SK-N-SH (cell line): ENCODE results near the gene MICU2. TPM values are rescaled to one million over a fixed set of nuclear protein-coding genes. Genes with fewer than 3 reads are reported as not detected.

Experiments used
- CTCF ChIA-PET: fragments of 300-600, 350-600 bp; formaldehyde crosslinking; extraction: SDS; loops from one replicate; lab custom pipeline; 2021; lab: Yijun Ruan, JAX
- POLR2A ChIA-PET: fragments of 350-600 bp; sonication (Branson Sonifier 250); formaldehyde crosslinking; extraction: SDS; loops from one replicate; lab custom pipeline; 2020; ENCODE audit warnings: antibody characterized with exemption, inconsistent platforms; lab: Yijun Ruan, JAX
- DNase-seq: peaks from one replicate; pipeline ENCODE4 v3.0.0; 2012
- H2AFZ ChIP-seq: fragments of 200-600 bp; sonication (generic); 2 replicates; pipeline ENCODE4 v1.8.1; 2016; ENCODE audit warnings: antibody characterized with exemption, mild to moderate bottlenecking, low read depth
- H3F3A ChIP-seq: fragments of 200-600 bp; sonication (generic); replicated peaks from 2 replicates; pipeline ENCODE3; 2016; ENCODE audit warnings: antibody characterized with exemption, mild to moderate bottlenecking; ENCODE audit not compliant: insufficient read depth
- H3K27ac ChIP-seq, 2 experiments: fragments of 200-500 bp in 1 of 2; fragments of 200-600 bp in 1 of 2; sonication (Bioruptor generic) in 1 of 2; sonication (generic), shearing (Covaris generic) in 1 of 2; 2 replicates each; pipeline versions ENCODE4 v1.5.1 to v1.6.1; 2014 to 2016; ENCODE audit warnings: low read depth in 2 of 2, inconsistent platforms in 1 of 2, low read length in 1 of 2, mild to moderate bottlenecking in 1 of 2, mixed read lengths in 1 of 2
- H3K27me3 ChIP-seq: fragments of 200-600 bp; sonication (generic), shearing (Covaris generic); 2 replicates; pipeline ENCODE4 v1.6.1; 2016; ENCODE audit warnings: mixed run types; ENCODE audit not compliant: insufficient read depth
- H3K36me3 ChIP-seq, 2 experiments: fragments of 200-500 bp in 1 of 2; fragments of 200-600 bp in 1 of 2; sonication (Bioruptor generic) in 1 of 2; sonication (generic) in 1 of 2; replicated peaks in 1 of 2; 2 replicates each; pipeline versions ENCODE3 to v1.5.1; 2014 to 2016; ENCODE audit warnings: low read length in 1 of 2, mild to moderate bottlenecking in 1 of 2; ENCODE audit not compliant: insufficient read depth in 2 of 2, control insufficient read depth in 1 of 2
- H3K4me1 ChIP-seq, 2 experiments: fragments of 200-500 bp in 1 of 2; fragments of 200-600 bp in 1 of 2; sonication (Bioruptor generic) in 1 of 2; sonication (generic), shearing (Covaris generic) in 1 of 2; 2 replicates each; pipeline versions ENCODE4 v1.5.1 to v1.6.1; 2014 to 2016; ENCODE audit warnings: low read depth in 1 of 2, low read length in 1 of 2, mixed run types in 1 of 2; ENCODE audit not compliant: insufficient read depth in 2 of 2, control insufficient read depth in 1 of 2
- H3K4me2 ChIP-seq: fragments of 200-600 bp; sonication (generic), shearing (Covaris generic); 2 replicates; pipeline ENCODE4 v1.6.1; 2017; ENCODE audit warnings: mixed run types
- H3K4me3 ChIP-seq, 2 experiments: fragments of 200-500 bp in 1 of 2; fragments of 200-600 bp in 1 of 2; sonication (Bioruptor generic) in 1 of 2; sonication (generic), shearing (Covaris generic) in 1 of 2; 2 replicates each; pipeline versions ENCODE4 v1.5.1 to v1.8.1; 2014 to 2016; ENCODE audit warnings: low read depth in 2 of 2, inconsistent platforms in 1 of 2, low read length in 1 of 2, mild to moderate bottlenecking in 1 of 2, mixed read lengths in 1 of 2, moderate library complexity in 1 of 2
- H3K79me2 ChIP-seq: fragments of 200-600 bp; sonication (generic); 2 replicates; pipeline ENCODE4 v1.8.1; 2017; ENCODE audit warnings: mild to moderate bottlenecking; ENCODE audit not compliant: insufficient read depth
- H3K9ac ChIP-seq: fragments of 200-600 bp; sonication (generic); 2 replicates; pipeline ENCODE4 v1.6.1; 2017; ENCODE audit warnings: mixed run types
- H3K9me2 ChIP-seq: fragments of 200-600 bp; sonication (generic); 2 replicates; pipeline ENCODE4 v1.6.1; 2017; ENCODE audit warnings: mixed run types
- H3K9me3 ChIP-seq: fragments of 200-600 bp; sonication (generic); 2 replicates; pipeline ENCODE4 v1.6.1; 2017; ENCODE audit warnings: mixed run types, mild to moderate bottlenecking, moderate library complexity
- H4K20me1 ChIP-seq: fragments of 200-600 bp; sonication (generic); 2 replicates; pipeline ENCODE4 v1.6.1; 2017; ENCODE audit warnings: mild to moderate bottlenecking, mixed run types; ENCODE audit not compliant: insufficient read depth
- CHD2 ChIP-seq: fragments of 150-350 bp; IDR thresholded peaks from 2 replicates; pipeline ENCODE4 v1.6.1; 2018; ENCODE audit warnings: low read length; ENCODE audit not compliant: partially characterized antibody
- ELF1 ChIP-seq: IDR thresholded peaks from 2 replicates; pipeline ENCODE4 v1.4.0; 2012
- FOXM1 ChIP-seq: IDR thresholded peaks from 2 replicates; pipeline ENCODE4 v1.4.0; 2012; ENCODE audit warnings: low read depth, mild to moderate bottlenecking
- GATA2 ChIP-seq: sonication (generic); formaldehyde crosslinking; IDR thresholded peaks from 2 replicates; pipeline ENCODE4 v1.5.0; 2020; ENCODE audit warnings: mild to moderate bottlenecking, missing genetic modification reagents
- IRF3 ChIP-seq: fragments of 150-350 bp; IDR thresholded peaks from 2 replicates; pipeline ENCODE4 v1.6.1; 2016; ENCODE audit warnings: mild to moderate bottlenecking, low read depth, low read length
- MEF2A ChIP-seq: IDR thresholded peaks from 2 replicates; pipeline ENCODE4 v1.4.0; 2012; ENCODE audit warnings: low read depth, borderline replicate concordance
- RAD21 ChIP-seq: IDR thresholded peaks from 2 replicates; pipeline ENCODE4 v1.6.1; 2012; ENCODE audit warnings: mild to moderate bottlenecking, low read length
- REST ChIP-seq: IDR thresholded peaks from 2 replicates; pipeline ENCODE4 v1.6.1; 2012; ENCODE audit warnings: mild to moderate bottlenecking, low read depth, low read length, moderate library complexity
- RFX5 ChIP-seq: IDR thresholded peaks from 2 replicates; pipeline ENCODE4 v1.6.1; 2012; ENCODE audit warnings: mild to moderate bottlenecking, improper control_type of control experiment, low read length
- RXRA ChIP-seq: IDR thresholded peaks from 2 replicates; pipeline ENCODE4 v1.4.0; 2012; ENCODE audit warnings: low read depth, mild to moderate bottlenecking, borderline replicate concordance
- SIN3A ChIP-seq: IDR thresholded peaks from 2 replicates; pipeline ENCODE4 v1.6.1; 2012; ENCODE audit warnings: low read depth, mild to moderate bottlenecking, low read length, moderate library complexity, borderline replicate concordance
- TCF12 ChIP-seq: IDR thresholded peaks from 2 replicates; pipeline ENCODE4 v1.4.0; 2012
- TEAD4 ChIP-seq: IDR thresholded peaks from 2 replicates; pipeline ENCODE4 v1.4.0; 2012; ENCODE audit warnings: mild to moderate bottlenecking, borderline replicate concordance; ENCODE audit not compliant: insufficient read depth
- USF1 ChIP-seq: IDR thresholded peaks from 2 replicates; pipeline ENCODE4 v1.4.0; 2012; ENCODE audit warnings: low read depth, borderline replicate concordance
- WGBS: methylation state at CpG from one replicate; pipeline ENCODE4 v1.1.6; 2017; ENCODE audit warnings: low lambda C conversion rate; 5-methylcytosine and 5-hydroxymethylcytosine counted together
- polyA plus RNA-seq, 3 experiments: library from polyadenylated mRNA; depleted of rRNA; stranded (reverse); fragments of >200 nt; gene quantifications; 2 replicates each; pipeline ENCODE4 v1.2.3, GENCODE V29; 2012

The MICU2 gene
- polyA plus RNA-seq, 1 of the 3 experiments (the other 2 are of a cell fraction) = 46.4 TPM

GRCh38 chr13:21486322-21486721, 117.6 kb downstream of the MICU2 start:
- no peak overlapping the region for H3K4me3 ChIP-seq
- no peak overlapping the region for H2AFZ ChIP-seq
- H3K36me3 ChIP-seq = peaks cover 0 to 12% of the 10 kb centered on the region in 2 experiments
- H3K4me1 ChIP-seq = no peaks in the 10 kb centered on the region
- H3K9me2 ChIP-seq = no peaks in the 10 kb centered on the region
- H3K9me3 ChIP-seq = peaks cover 11% of the 10 kb centered on the region; the same call in 1 of the 2 replicates
- H3K79me2 ChIP-seq = no peaks in the 10 kb centered on the region
- no peak for DNase-seq
- ChIA-PET POLR2A (no interaction called here), CTCF (interaction anchor here (1.4 kb wide), 1 partner anchor 9 kb away, joined by 6 read pairs; no protein-coding TSS in a partner anchor)
- H3K9ac ChIP-seq = no peak overlapping the region
- H3K27ac ChIP-seq = no peak overlapping the region
- H3K4me2 ChIP-seq = no peak overlapping the region
- H4K20me1 ChIP-seq = no peaks in the 10 kb centered on the region
- H3K27me3 ChIP-seq = no peaks in the 10 kb centered on the region
- 85% methylated on average over 4 of the region's 4 CpGs for WGBS
- H3F3A ChIP-seq = no peaks in the 10 kb centered on the region
- TF ChIP-seq SIN3A = no peak
- TF ChIP-seq MEF2A = no peak

GRCh38 chr13:21483748-21484147, 120.2 kb downstream of the MICU2 start:
- CTCF ChIA-PET = no interaction called here
- DNase-seq = no peak
- WGBS = 85% methylated on average over 19 of the region's 24 CpGs
- H3K27me3 ChIP-seq = no peaks in the 10 kb centered on the region
- POLR2A ChIA-PET = no interaction called here
- no peak overlapping the region for H3K4me3 ChIP-seq
- peaks cover 11% of the 10 kb centered on the region; the same call in 1 of the 2 replicates for H3K9me3 ChIP-seq
- no peaks in the 10 kb centered on the region; a peak in 1 of 4 replicates for H3K4me1 ChIP-seq
- no peaks in the 10 kb centered on the region for H3F3A ChIP-seq
- H3K36me3 ChIP-seq = no peaks in the 10 kb centered on the region
- no peak overlapping the region for H3K4me2 ChIP-seq
- no peak for TF ChIP-seq GATA2 (CRISPR knock-in tag)
- TF ChIP-seq TCF12 = no peak
- TF ChIP-seq RXRA = no peak
- no peak for TF ChIP-seq TEAD4
- TF ChIP-seq REST = no peak
- no peak for TF ChIP-seq FOXM1
- TF ChIP-seq USF1 = no peak
- no peak for TF ChIP-seq RFX5
- TF ChIP-seq RAD21 = no peak
- TF ChIP-seq IRF3 = no peak
- no peak for TF ChIP-seq CHD2
- TF ChIP-seq ELF1 = no peak
- no peak overlapping the region for H2AFZ ChIP-seq
- H3K9ac ChIP-seq = no peak overlapping the region
- no peaks in the 10 kb centered on the region for H3K9me2 ChIP-seq
- no peaks in the 10 kb centered on the region for H4K20me1 ChIP-seq
- no peak overlapping the region for H3K27ac ChIP-seq
- H3K79me2 ChIP-seq = no peaks in the 10 kb centered on the region
